ENCODE data around the gene SF3B4.
A peak's percentile ranks its signal among the peaks of the same experiment; 100 is the strongest.

The SF3B4 gene

GRCh38 chr1:149927563-149928400, at the start of gene SF3B4:
TSS of gene SF3B4 (minus strand) at chr1:149927803. CDS start at chr1:149927759, 44 bp downstream.
- in situ Hi-C loops (cut with MboI; ENCODE audit: low sequenced_read_pairs, unreplicated experiment) = no loop called here

GRCh38 chr1:149977345-149977744, 49.7 kb upstream of the SF3B4 start:
- in situ Hi-C loops (cut with MboI; ENCODE audit: low sequenced_read_pairs, unreplicated experiment) = no loop called here
- DNase-seq (ENCODE audit: low spot score) = no peak
- TF ChIP-seq, protein P1, sequence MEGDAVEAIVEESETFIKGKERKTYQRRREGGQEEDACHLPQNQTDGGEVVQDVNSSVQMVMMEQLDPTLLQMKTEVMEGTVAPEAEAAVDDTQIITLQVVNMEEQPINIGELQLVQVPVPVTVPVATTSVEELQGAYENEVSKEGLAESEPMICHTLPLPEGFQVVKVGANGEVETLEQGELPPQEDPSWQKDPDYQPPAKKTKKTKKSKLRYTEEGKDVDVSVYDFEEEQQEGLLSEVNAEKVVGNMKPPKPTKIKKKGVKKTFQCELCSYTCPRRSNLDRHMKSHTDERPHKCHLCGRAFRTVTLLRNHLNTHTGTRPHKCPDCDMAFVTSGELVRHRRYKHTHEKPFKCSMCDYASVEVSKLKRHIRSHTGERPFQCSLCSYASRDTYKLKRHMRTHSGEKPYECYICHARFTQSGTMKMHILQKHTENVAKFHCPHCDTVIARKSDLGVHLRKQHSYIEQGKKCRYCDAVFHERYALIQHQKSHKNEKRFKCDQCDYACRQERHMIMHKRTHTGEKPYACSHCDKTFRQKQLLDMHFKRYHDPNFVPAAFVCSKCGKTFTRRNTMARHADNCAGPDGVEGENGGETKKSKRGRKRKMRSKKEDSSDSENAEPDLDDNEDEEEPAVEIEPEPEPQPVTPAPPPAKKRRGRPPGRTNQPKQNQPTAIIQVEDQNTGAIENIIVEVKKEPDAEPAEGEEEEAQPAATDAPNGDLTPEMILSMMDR (IDR thresholded peaks at IDR 0.05; ENCODE audit: borderline replicate concordance, control extremely low read depth, extremely low read depth, insufficient read depth, missing control alignments) = no peak

More at GRCh38 chr1:149927563-149928400, at the start of gene SF3B4:
- DNase-seq (ENCODE audit: low spot score) = peak; percentile 94
- TF ChIP-seq, protein P1 (IDR thresholded peaks at IDR 0.05; ENCODE audit: borderline replicate concordance, control extremely low read depth, extremely low read depth, insufficient read depth, missing control alignments) = no peak

GRCh38 chr1:149972547-149972946, 44.9 kb upstream of the SF3B4 start:
- no peak for DNase-seq (ENCODE audit: low spot score)
- TF ChIP-seq, protein P1 (IDR thresholded peaks at IDR 0.05; ENCODE audit: borderline replicate concordance, control extremely low read depth, extremely low read depth, insufficient read depth, missing control alignments) = no peak
- in situ Hi-C loops (cut with MboI; ENCODE audit: low sequenced_read_pairs, unreplicated experiment) = loop anchor here (25.0 kb wide), 1 partner anchor 190 kb away; no protein-coding TSS in a partner anchor

- in situ Hi-C loops (cut with MboI; ENCODE audit: low sequenced_read_pairs, unreplicated experiment) = loop anchor here (25.0 kb wide), 1 partner anchor 195 kb away; no protein-coding TSS in a partner anchor
- DNase-seq (ENCODE audit: low spot score) = no peak
- TF ChIP-seq, protein P1 (IDR thresholded peaks at IDR 0.05; ENCODE audit: borderline replicate concordance, control extremely low read depth, extremely low read depth, insufficient read depth, missing control alignments) = no peak
These were observed 40.0 kb upstream of the SF3B4 start for GRCh38 chr1:149967646-149968045.

- in situ Hi-C loops (cut with MboI; ENCODE audit: low sequenced_read_pairs, unreplicated experiment) = loop anchor here (25.0 kb wide), 1 partner anchor 195 kb away; no protein-coding TSS in a partner anchor
- DNase-seq (ENCODE audit: low spot score) = no peak
- TF ChIP-seq, protein P1 (IDR thresholded peaks at IDR 0.05; ENCODE audit: borderline replicate concordance, control extremely low read depth, extremely low read depth, insufficient read depth, missing control alignments) = no peak
These were observed 39.4 kb upstream of the SF3B4 start for GRCh38 chr1:149967041-149967440.

DNA sequence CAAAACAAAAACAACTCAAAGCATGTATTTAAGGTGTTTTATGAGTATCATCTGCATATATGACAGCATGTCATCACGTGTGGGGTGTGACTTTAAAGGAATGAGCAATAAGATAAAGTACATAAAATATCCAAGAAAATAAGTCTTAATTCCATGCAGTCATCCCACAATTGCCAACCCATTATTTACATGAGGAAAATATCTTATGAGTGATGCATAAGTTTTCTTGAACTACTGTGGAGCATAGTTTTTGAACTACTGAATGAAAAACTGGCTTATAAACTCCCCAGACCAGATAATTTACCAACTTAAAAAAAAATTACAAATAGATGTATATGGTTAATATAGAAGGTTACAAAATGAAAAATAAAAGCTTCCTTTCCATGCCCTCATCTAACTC, 38.8 kb upstream of the SF3B4 start:
- DNase-seq (ENCODE audit: low spot score) = no peak

More for the DNA sequence above, 38.8 kb upstream of the SF3B4 start:
- in situ Hi-C loops (cut with MboI; ENCODE audit: low sequenced_read_pairs, unreplicated experiment) = loop anchor here (25.0 kb wide), 1 partner anchor 196 kb away; no protein-coding TSS in a partner anchor
- TF ChIP-seq, protein P1 (IDR thresholded peaks at IDR 0.05; ENCODE audit: borderline replicate concordance, control extremely low read depth, extremely low read depth, insufficient read depth, missing control alignments) = no peak
